ENCODE data around the gene H1-8.

H1-8 gene

DNA sequence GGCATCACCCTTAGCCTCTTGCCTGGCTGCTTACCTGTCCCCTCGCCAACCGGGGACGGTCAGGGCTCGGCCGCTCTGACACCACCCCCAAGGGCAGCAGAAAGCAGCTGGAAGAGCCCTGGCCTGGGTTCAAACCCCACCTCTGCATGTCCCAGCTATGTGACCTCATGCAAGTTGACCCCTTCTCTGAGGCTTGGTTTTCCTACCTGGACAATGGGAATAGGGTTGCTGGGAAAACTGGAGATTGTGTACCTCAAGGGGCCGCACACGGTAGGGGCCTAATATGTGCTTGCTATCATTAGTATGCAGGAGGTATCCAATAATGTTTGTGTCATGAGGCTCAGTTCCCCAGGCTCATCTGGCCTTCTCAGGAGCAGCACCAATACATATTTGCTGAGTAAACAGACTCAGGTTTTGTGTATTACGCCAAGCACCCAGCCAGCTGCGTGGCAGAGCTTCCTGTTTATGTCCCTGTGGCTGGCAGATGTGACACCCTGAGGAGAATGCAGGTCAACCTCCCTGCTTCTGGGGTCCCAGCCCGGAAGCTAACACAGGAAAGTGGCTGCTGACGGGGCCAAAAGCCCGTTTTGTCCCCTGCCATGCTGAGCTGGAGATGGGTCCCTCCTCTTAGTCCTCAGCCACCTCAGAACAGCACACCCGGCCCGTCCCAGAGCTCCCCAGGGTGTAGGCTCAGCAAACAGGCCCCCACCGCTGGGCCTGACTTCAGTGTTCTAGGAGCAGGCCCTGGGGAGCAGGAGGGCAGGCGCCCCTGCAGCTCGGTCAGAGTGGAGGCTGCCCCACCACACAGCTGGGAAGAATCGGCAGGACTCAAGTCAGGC, 33.8 kb downstream of the H1-8 start:
- Mint-ChIP-seq H3K4me3 (no peak overlapping the region), H3K4me1 (ENCODE audit: low read depth) (peaks cover 35% of the 10 kb centered on the region), H3K36me3 (ENCODE audit: low read depth) (no peaks in the 10 kb centered on the region), H3K27ac (peak overlapping the region; percentile 66), H3K27me3 (no peaks in the 10 kb centered on the region), H3K9me3 (no peaks in the 10 kb centered on the region)
- DNase-seq, result peak; percentile 69

DNA sequence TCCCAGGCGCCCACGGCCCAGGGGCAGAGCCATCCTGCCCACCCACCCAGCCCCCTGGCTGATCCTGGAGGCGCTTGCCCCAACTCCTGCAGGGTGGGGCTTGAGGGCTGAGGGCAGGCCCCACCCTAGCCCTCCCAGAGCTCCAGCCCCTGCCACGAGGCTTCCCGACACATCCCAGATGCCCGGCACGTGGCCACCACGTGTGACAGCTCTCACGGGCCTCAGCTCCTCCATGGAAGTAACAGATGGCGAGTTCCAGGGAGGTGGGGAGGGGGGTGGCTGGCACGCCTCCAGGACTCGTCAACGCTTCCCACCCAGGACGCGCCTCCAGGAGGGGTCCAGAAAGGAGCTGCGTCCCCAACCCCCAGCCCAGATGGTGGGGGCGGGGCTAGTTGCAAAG, 34.4 kb downstream of the H1-8 start:
- DNase-seq, result no peak
- Mint-ChIP-seq H3K27ac (no peak overlapping the region), H3K27me3 (no peaks in the 10 kb centered on the region), H3K9me3 (no peaks in the 10 kb centered on the region), H3K4me1 (ENCODE audit: low read depth) (peaks cover 35% of the 10 kb centered on the region), H3K36me3 (ENCODE audit: low read depth) (no peaks in the 10 kb centered on the region), H3K4me3 (no peak overlapping the region)

DNA sequence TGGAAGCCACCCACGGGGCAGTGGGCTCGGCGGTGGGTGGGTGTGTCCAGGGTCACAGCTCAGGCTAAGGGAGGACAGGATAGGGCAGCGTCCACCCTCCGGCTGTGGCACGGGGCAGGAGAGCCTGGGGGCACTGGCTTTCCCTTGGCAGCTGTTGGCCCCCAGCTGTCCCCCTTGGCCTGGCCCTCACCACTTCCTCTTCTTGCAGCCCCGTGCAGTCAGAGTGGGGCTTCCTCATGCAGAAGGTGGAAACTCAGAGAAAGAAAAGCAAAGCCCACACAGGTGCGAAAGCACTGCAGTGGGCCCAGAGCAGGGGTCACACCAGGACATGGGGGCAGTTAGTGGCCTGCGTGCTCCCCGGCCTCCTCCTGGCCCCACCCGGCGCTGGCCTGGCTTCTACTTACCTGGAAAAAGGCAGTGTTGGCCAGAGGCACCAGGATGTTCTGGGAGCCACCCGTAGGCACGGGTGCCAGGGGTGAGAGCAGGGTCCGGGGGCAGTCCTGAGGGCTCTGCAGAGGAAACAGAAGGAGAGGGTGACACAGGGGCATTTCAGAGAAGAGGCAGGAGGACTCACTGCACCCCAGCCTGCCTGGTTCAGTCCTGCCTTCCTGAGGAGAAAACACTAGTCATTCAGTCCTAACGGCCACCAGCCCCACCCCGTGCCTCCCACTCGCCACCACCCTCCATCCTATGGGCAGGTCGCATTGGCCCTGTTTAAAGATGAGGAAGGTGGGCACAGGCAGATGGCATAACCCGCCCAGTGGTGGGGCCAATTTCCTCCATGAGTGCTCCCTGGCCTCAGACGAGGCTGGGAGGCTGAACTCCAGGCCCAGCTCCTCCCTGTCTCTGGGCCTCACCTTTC, 35.2 kb downstream of the H1-8 start:
- DNase-seq, result peak; percentile 39
- H3K9me3 Mint-ChIP-seq, result no peaks in the 10 kb centered on the region
- no peak overlapping the region for H3K4me3 Mint-ChIP-seq
- H3K27ac Mint-ChIP-seq, result peak overlapping the region; percentile 40
- H3K27me3 Mint-ChIP-seq, result no peaks in the 10 kb centered on the region
- H3K4me1 Mint-ChIP-seq (ENCODE audit: low read depth), result peaks cover 35% of the 10 kb centered on the region
- H3K36me3 Mint-ChIP-seq (ENCODE audit: low read depth), result no peaks in the 10 kb centered on the region

DNA sequence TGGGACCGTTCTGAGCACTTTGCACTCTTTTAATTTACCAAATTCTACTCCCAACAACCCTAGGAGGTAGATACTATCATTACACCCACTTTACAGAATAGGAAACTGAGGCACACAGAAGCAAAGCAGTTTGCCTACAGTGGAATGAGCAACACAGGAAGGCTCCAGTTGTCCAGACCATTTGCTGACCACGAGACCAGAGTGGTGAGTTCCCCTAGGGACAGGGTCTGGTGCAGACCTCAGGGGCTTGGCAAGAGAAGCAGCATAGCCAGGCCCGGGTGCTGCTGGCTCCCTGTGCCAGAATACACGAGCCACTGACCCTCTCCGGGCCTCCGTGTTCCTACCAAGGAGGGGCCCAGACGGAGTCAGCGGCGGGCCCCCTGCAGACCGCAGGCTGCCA, 37.0 kb downstream of the H1-8 start:
- peaks cover 34% of the 10 kb centered on the region for H3K4me1 Mint-ChIP-seq (ENCODE audit: low read depth)
- H3K27ac Mint-ChIP-seq, result no peak overlapping the region

DNA sequence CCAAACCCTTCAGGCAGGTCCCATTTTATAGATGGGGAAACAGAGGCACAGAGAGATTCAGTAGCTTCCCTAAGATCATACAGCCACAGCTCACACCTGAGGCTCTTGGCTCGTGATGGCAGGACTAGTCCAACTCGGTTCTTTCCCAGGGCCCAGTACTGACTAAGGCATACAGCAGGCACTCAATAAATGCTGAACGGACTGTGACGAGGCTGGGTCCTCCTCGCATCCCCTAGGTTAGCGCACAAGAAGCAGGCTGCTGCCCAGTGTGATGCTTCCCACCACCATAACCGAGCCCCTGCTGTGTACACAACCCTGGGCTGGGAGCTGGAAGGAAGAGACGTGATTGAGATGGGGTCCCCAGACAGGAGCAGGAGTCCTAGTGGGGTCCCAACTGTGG, 38.6 kb downstream of the H1-8 start:
- H3K27ac Mint-ChIP-seq, result no peak overlapping the region
- no peaks in the 10 kb centered on the region for H3K27me3 Mint-ChIP-seq
- H3K4me3 Mint-ChIP-seq, result no peak overlapping the region
- H3K4me1 Mint-ChIP-seq (ENCODE audit: low read depth), result peaks cover 19% of the 10 kb centered on the region
- DNase-seq, result no peak
- no peaks in the 10 kb centered on the region for H3K9me3 Mint-ChIP-seq
- no peaks in the 10 kb centered on the region for H3K36me3 Mint-ChIP-seq (ENCODE audit: low read depth)

More for the DNA sequence above, 37.0 kb downstream of the H1-8 start:
- Mint-ChIP-seq H3K27me3 (no peaks in the 10 kb centered on the region), H3K4me3 (no peak overlapping the region), H3K36me3 (ENCODE audit: low read depth) (no peaks in the 10 kb centered on the region), H3K9me3 (no peaks in the 10 kb centered on the region)
- no peak for DNase-seq

DNA sequence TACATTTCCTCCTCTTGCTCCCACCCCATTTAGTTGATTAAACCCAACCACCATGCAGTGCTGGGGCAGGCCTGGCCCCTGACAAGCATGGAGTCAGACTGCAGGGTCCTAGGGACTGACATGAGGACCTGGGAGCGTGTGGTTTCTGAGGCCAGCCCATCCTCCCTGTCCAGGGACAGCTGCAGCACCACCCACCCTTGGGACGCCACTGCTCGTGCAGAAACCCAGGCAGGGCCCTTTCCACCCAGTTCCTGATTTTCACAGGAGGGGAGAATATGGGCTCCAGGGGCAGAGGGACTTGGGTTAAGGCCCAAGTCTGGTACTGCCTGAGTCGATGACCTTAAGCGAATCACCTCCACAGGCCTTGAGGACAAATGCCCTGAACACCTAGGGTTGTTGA, 39.8 kb downstream of the H1-8 start:
- Mint-ChIP-seq H3K27ac (no peak overlapping the region), H3K4me3 (no peak overlapping the region), H3K27me3 (no peaks in the 10 kb centered on the region), H3K4me1 (ENCODE audit: low read depth) (peaks cover 9% of the 10 kb centered on the region), H3K36me3 (ENCODE audit: low read depth) (no peaks in the 10 kb centered on the region), H3K9me3 (no peaks in the 10 kb centered on the region)
- DNase-seq, result no peak

DNA sequence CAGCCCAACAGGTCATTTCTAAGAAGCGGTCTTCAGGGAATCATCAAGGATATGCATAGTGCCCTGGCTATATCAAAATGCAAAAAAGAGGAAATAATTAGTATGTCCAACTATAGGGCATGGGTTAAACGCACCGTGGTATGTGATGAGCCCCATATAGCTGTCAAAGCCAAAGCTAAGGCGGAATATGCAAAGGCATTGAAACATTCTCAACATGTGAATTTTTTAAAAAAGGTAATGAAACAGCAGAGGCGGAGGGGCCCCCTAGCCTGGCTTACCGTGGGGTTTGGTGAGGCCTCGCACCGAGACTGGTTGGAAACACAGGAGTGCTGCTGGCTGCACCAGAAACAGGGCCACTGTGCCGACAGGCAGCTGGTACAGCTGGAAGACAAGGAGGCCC, 40.3 kb downstream of the H1-8 start:
- Mint-ChIP-seq H3K9me3 (no peaks in the 10 kb centered on the region), H3K27ac (no peak overlapping the region), H3K4me1 (ENCODE audit: low read depth) (peaks cover 4% of the 10 kb centered on the region), H3K4me3 (no peak overlapping the region), H3K36me3 (ENCODE audit: low read depth) (no peaks in the 10 kb centered on the region), H3K27me3 (no peaks in the 10 kb centered on the region)
- DNase-seq, result no peak

DNA sequence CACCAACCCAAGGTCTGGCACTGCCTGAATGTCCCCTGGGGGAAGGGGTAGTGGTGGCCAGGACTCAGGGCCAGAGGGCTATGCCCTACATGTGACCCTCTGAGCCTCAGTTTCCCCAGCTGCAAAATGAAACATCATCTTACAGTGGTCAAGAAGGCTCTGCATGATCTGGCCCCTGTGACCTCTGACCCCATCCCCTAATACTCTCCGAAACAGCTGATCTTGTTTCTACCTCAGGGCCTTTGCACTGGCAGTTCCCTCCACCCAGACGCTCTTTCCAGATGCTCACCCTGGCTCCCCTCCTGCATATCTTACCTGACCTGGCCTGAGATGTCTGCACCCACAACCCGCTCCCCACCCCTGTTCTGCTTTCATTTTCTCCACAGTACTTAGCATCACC, 41.7 kb downstream of the H1-8 start:
- H3K36me3 Mint-ChIP-seq (ENCODE audit: low read depth), result no peaks in the 10 kb centered on the region
- DNase-seq, result no peak
- H3K9me3 Mint-ChIP-seq, result no peaks in the 10 kb centered on the region
- no peak overlapping the region for H3K27ac Mint-ChIP-seq
- H3K4me3 Mint-ChIP-seq, result no peak overlapping the region
- no peaks in the 10 kb centered on the region for H3K27me3 Mint-ChIP-seq
- H3K4me1 Mint-ChIP-seq (ENCODE audit: low read depth), result no peaks in the 10 kb centered on the region

DNA sequence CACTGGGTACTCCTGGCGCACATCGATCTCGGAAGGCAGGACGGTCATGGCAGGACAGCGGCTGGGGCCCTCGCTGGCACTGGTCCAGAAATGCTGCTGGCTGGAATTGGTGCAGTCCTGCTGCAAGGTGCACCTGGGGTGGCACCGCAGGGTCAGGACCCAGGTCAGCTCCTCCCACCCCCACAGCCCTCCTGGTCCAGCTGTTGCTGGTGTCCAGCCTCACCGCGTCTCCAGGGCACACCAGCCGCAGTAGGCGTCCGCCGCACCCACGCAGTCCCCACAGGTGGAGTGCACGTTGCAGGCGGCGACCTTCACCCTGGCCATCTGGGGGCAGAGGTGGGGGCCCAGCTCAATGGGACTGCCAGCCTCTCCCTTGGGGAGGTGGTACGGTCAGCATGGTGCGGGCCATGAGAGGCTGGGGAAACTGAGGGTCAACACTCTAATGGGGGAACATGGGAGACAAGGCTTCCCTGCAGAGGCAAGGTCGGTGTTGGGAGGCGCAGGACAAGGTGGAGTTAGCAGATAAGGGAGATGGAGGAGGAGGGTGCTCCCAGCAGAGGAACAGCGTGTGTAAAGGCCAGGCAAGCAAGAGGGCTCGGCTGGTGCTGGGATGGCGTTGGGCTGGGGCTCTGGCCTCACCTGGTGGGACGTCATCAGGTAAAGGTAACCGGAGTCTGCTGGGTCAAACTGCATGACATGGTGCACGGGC, 43.1 kb downstream of the H1-8 start:
- no peaks in the 10 kb centered on the region for H3K36me3 Mint-ChIP-seq (ENCODE audit: low read depth)
- no peaks in the 10 kb centered on the region for H3K9me3 Mint-ChIP-seq
- H3K27ac Mint-ChIP-seq, result no peak overlapping the region
- no peak for DNase-seq
- H3K4me1 Mint-ChIP-seq (ENCODE audit: low read depth), result no peaks in the 10 kb centered on the region
- H3K27me3 Mint-ChIP-seq, result no peaks in the 10 kb centered on the region
- no peak overlapping the region for H3K4me3 Mint-ChIP-seq

DNA sequence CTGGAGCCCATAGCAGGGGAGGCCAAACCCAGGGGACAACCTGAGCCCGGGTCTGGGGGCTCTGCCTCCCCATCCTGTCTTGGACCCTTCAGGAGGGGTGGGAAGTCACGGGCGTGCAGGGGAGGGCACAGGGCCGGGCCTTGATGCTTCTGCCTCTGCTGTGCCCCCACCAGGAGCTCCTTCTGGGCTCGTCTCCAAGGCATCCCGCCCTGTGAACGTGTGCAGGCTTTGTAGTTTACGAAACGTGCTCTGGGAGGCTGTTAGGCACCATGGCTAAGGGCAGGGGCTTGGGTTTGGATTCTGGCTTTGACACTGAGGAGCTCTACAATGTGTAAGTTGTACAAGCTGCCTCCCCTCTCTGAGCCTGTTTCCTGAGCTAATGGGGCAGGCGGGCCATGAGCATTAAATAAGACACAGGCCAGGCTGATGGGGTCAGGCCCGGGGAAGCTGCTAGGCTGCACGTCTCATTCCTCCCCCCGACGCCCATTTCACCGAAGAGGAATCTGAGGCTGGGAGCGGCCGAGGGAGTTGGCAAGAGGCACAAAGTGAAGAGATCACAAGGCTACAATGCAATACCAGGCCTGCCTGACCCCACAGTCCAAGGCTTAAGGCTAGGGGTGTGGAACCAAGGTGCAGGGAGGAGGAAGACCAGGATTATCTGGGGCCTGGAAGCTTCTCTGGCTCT, 43.9 kb downstream of the H1-8 start:
- DNase-seq, result no peak
- Mint-ChIP-seq H3K4me3 (no peak overlapping the region), H3K27ac (no peak overlapping the region), H3K27me3 (no peaks in the 10 kb centered on the region), H3K4me1 (ENCODE audit: low read depth) (no peaks in the 10 kb centered on the region), H3K36me3 (ENCODE audit: low read depth) (no peaks in the 10 kb centered on the region), H3K9me3 (no peaks in the 10 kb centered on the region)

DNA sequence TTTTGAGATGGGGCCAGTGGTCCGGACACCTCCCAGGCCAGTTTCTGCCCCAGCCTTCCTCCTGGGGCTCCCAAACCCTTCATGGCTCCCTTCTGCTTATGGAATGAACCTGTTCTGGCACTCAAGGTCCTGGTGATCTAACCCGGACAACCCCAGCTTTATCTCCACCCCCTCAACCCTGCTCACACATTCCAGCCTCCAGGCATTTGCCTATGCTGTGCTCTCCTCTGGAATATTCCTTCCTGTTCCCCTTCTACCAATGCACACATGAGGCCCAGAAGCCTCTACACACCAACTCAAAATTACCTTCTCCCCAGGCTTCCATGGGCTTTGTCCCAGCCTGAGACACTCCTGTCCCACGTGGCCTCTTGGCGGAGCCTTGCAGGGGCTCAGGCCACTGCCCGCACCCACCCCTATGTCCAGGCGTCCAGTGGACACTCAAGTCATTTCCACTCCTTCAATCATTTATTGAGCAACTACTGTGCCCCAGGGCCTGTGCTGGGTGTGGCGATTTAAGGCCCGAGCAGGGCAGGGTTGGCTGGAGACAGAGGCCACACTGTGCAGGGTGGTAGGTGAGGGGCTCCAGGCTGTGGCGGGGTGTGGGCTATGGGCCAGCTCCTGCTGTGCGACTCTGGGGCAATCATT, 44.7 kb downstream of the H1-8 start:
- Mint-ChIP-seq H3K36me3 (ENCODE audit: low read depth) (no peaks in the 10 kb centered on the region), H3K9me3 (no peaks in the 10 kb centered on the region), H3K4me3 (no peak overlapping the region), H3K27me3 (no peaks in the 10 kb centered on the region), H3K27ac (no peak overlapping the region), H3K4me1 (ENCODE audit: low read depth) (peaks cover 2% of the 10 kb centered on the region)
- no peak for DNase-seq

DNA sequence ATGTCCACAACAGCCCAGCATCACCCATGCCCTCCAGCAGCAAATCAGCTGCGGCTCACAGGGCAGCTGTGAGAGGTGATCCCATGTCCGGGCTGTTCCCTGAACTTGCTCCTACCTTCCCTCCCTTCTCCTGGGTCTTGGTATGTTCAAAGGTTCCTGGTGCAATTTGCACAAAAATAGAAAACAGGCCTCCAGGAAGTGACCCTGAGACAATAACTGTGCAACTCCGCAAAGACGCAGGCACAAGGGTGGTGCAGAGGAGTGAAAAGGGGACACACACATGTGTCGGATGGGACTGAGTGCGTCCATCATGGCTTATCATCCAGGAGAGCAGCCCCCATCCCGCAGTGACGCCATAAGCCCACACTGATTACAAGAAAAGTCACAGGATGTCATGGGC, 47.2 kb downstream of the H1-8 start:
- no peaks in the 10 kb centered on the region for H3K9me3 Mint-ChIP-seq
- H3K4me3 Mint-ChIP-seq, result no peak overlapping the region
- H3K36me3 Mint-ChIP-seq (ENCODE audit: low read depth), result no peaks in the 10 kb centered on the region
- H3K4me1 Mint-ChIP-seq (ENCODE audit: low read depth), result peaks cover 23% of the 10 kb centered on the region
- DNase-seq, result no peak
- H3K27me3 Mint-ChIP-seq, result peaks cover 11% of the 10 kb centered on the region
- H3K27ac Mint-ChIP-seq, result no peak overlapping the region

DNA sequence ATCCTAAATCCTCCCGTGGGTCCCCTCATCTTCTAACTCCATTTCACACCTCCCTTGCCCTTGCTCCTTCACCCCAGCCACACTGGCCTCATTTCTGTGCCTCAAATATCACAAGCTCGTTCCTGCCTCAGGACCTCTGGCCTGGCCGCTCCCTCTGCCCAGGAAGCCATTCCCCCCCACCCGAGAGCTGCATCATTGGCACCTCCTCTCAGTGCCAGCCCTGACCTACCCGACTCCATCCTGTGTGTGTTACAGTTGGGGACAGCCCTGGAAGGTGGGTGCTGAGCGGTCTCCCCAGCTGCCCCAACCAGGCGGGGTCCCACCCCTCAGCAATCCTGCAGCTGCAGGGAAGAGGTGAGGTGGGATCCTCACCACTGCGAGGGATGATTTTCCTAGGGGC, 49.0 kb downstream of the H1-8 start:
- DNase-seq, result no peak
- Mint-ChIP-seq H3K36me3 (ENCODE audit: low read depth) (no peaks in the 10 kb centered on the region), H3K4me1 (ENCODE audit: low read depth) (peaks cover 23% of the 10 kb centered on the region), H3K27ac (no peak overlapping the region), H3K9me3 (no peaks in the 10 kb centered on the region), H3K4me3 (no peak overlapping the region), H3K27me3 (peaks cover 11% of the 10 kb centered on the region)
